GM12878 (cell line): ENCODE data around the gene NAV2. TPM values are rescaled to one million over a fixed set of nuclear protein-coding genes. Genes with fewer than 3 reads are reported as not detected.

Experiments used
- ATAC-seq: fragments of 200-7000 bp; cut with Tn5 transposase; 3 replicates; pipeline ENCODE4 v1.9.1; 2020; ENCODE audit warnings: mild to moderate bottlenecking, moderate library complexity
- BruUV-seq: library from RNA; stranded (reverse); fragments of 400-500 nt; replicated peaks from 2 replicates; lab custom pipeline; 2021; lab: Mats Ljungman, UMichigan
- CTCF ChIA-PET: fragments of 300-600 bp; sonication (Branson Sonifier 250); formaldehyde crosslinking; extraction: SDS; loops from one replicate; lab custom pipeline; 2021; ENCODE audit warnings: inconsistent platforms; lab: Yijun Ruan, JAX
- POLR2A ChIA-PET: fragments of 350-600 bp; formaldehyde crosslinking; extraction: SDS; loops from one replicate; lab custom pipeline; 2021; ENCODE audit warnings: inconsistent platforms; lab: Charles Lee
- RAD21 ChIA-PET: fragments of 300-600 bp; sonication (Branson Sonifier 250); formaldehyde crosslinking; loops from one replicate; lab custom pipeline; 2023; ENCODE audit warnings: antibody characterized with exemption; ENCODE audit not compliant: unreplicated experiment; lab: Charles Lee
- SMC1A ChIA-PET: fragments of 300-600 bp; sonication (Branson Sonifier 250); formaldehyde crosslinking; loops from one replicate; lab custom pipeline; 2023; ENCODE audit not compliant: unreplicated experiment, uncharacterized antibody; lab: Charles Lee
- DNase-seq: peaks from one replicate; pipeline ENCODE4 v3.0.0-alpha.2; 2011; ENCODE audit warnings: low read depth, low spot score
- FAIRE-seq: peaks from 3 replicates; lab custom pipeline; 2011; peaks lifted over from hg19 to GRCh38; lab: Jason Lieb, UNC
- H2AFZ ChIP-seq: 2 replicates; pipeline ENCODE4 v1.6.0; 2011; ENCODE audit warnings: low read depth, low read length, control low read depth; ENCODE audit not compliant: control insufficient read depth
- H3K27ac ChIP-seq: 2 replicates; pipeline ENCODE4 v1.5.1; 2011; ENCODE audit warnings: control low read depth; ENCODE audit not compliant: control insufficient read depth, insufficient read depth
- H3K27me3 ChIP-seq, 2 experiments: replicated peaks in 1 of 2; 2 replicates each; pipeline versions ENCODE4 v1.6.0 to v1.6.1; 2011; ENCODE audit warnings: low read length in 1 of 2; ENCODE audit not compliant: control insufficient read depth in 2 of 2, insufficient read depth in 2 of 2
- H3K36me3 ChIP-seq, 2 experiments: 2 replicates each; pipeline ENCODE4 v1.5.1; 2011; ENCODE audit warnings: low read length in 1 of 2; ENCODE audit not compliant: control insufficient read depth in 2 of 2, insufficient read depth in 2 of 2
- H3K4me1 ChIP-seq: 2 replicates; pipeline ENCODE4 v1.6.1; 2011; ENCODE audit warnings: mild to moderate bottlenecking, low read length, moderate library complexity, mixed read lengths; ENCODE audit not compliant: control insufficient read depth, insufficient read depth
- H3K4me2 ChIP-seq: 2 replicates; pipeline ENCODE4 v1.6.0; 2011; ENCODE audit warnings: control low read depth; ENCODE audit not compliant: control insufficient read depth, insufficient read depth
- H3K4me3 ChIP-seq: fragments of 200-600 bp; sonication (generic); 2 replicates; pipeline ENCODE4 v1.5.1; 2016
- H3K79me2 ChIP-seq: 2 replicates; pipeline ENCODE4 v1.6.0; 2011; ENCODE audit warnings: low read length; ENCODE audit not compliant: control insufficient read depth, insufficient read depth
- H3K9ac ChIP-seq: 2 replicates; pipeline ENCODE4 v1.8.0; 2011; ENCODE audit warnings: low read length, control low read depth, mixed read lengths; ENCODE audit not compliant: control insufficient read depth, insufficient read depth
- H3K9me3 ChIP-seq: replicated peaks from 3 replicates; pipeline ENCODE4 v1.5.1; 2011; ENCODE audit warnings: mild to moderate bottlenecking, low read length; ENCODE audit not compliant: control insufficient read depth, insufficient read depth
- H4K20me1 ChIP-seq: 2 replicates; pipeline ENCODE4 v1.6.0; 2011; ENCODE audit not compliant: control insufficient read depth, insufficient read depth
- BMI1 ChIP-seq: fragments of 450-650 bp; IDR thresholded peaks from 2 replicates; pipeline ENCODE4 v1.6.1; 2016; ENCODE audit warnings: mild to moderate bottlenecking, moderate library complexity, borderline replicate concordance
- CBX3 ChIP-seq: fragments of 200-600 bp; sonication (generic); IDR thresholded peaks from 2 replicates; pipeline ENCODE4 v1.6.1; 2016; ENCODE audit warnings: low read depth, borderline replicate concordance
- JUNB ChIP-seq: IDR thresholded peaks from 2 replicates; pipeline ENCODE4 v1.6.1; 2016; ENCODE audit warnings: antibody characterized with exemption, mild to moderate bottlenecking
- MLLT1 ChIP-seq: fragments of 450-650 bp; IDR thresholded peaks from 2 replicates; pipeline ENCODE4 v1.6.1; 2016; ENCODE audit warnings: mild to moderate bottlenecking
- POLR2A ChIP-seq: IDR thresholded peaks from 2 replicates; pipeline ENCODE4 v1.6.1; 2011; ENCODE audit warnings: low read depth, mild to moderate bottlenecking, low read length
- USF2 ChIP-seq: IDR thresholded peaks from 2 replicates; pipeline ENCODE4 v1.6.1; 2011; ENCODE audit warnings: low read depth, low read length, improper control_type of control experiment, borderline replicate concordance
- ZNF217 ChIP-seq: fragments of 450-650 bp; IDR thresholded peaks from 2 replicates; pipeline ENCODE4 v1.6.1; 2017; ENCODE audit warnings: antibody characterized with exemption, mild to moderate bottlenecking
- WGBS: methylation state at CpG from one replicate; pipeline ENCODE4 v1.1.6; 2016; ENCODE audit warnings: low lambda C conversion rate; ENCODE audit not compliant: insufficient replicate concordance, insufficient coverage; ENCODE audit errors: missing lambda C conversion rate; 5-methylcytosine and 5-hydroxymethylcytosine counted together
- in situ Hi-C: fragments of 300-500 bp; cut with MboI; formaldehyde crosslinking; loops from 9 replicates; pipeline ENCODE4 v1.14.3; 2018; ENCODE audit warnings: mixed read lengths
- intact Hi-C: fragments of 100-400 bp; cut with micrococcal nuclease; formaldehyde crosslinking; loops from one replicate; pipeline ENCODE4 v1.14.2; 2022; ENCODE audit not compliant: unreplicated experiment
- polyA plus RNA-seq, 11 experiments: library from polyadenylated mRNA; depleted of rRNA in 4 of 11; unstranded in 6 of 11; stranded (reverse) in 5 of 11; fragments of >200 nt; fragmentation: Nextera tagmentation in 4 of 11; fragmentation: Illumina TruSeq in 1 of 11; extraction: Ambion mirVana in 4 of 11; extraction: Trizol in 1 of 11; gene quantifications; 1 replicate in 1 of 11; 2 replicates in 10 of 11; pipeline versions ENCODE4 v1.2.1 to v1.2.3, GENCODE V29; 2011 to 2016; ENCODE audit warnings: inconsistent platforms in 2 of 11, missing spikeins in 2 of 11, low read depth in 1 of 11
- total RNA-seq, 4 experiments: library from RNA; depleted of rRNA in 3 of 4; stranded (reverse); fragments of >200 nt in 3 of 4; fragmentation: Illumina TruSeq in 1 of 4; extraction: Trizol in 1 of 4; gene quantifications; 2 replicates each; pipeline versions ENCODE4 v1.2.1 to v1.2.3, GENCODE V29; 2013 to 2021

The NAV2 gene
- total and polyA plus RNA-seq, 10 of the 15 experiments (the other 5 are each of a cell fraction or from before 2014, with no cell fraction given): 0.35 to 6.1 (median 1.1) TPM

GRCh38 chr11:19666951-19667350, 45.7 kb upstream of the NAV2 start:
- WGBS: 55% methylated on average over 3 of the region's 3 CpGs
- Histone ChIP-seq H4K20me1 (no peaks in the 10 kb centered on the region), H3K4me3 (no peak overlapping the region), H3K36me3 (no peaks in the 10 kb centered on the region), H3K27me3 (no peaks in the 10 kb centered on the region), H3K9ac (no peak overlapping the region), H3K4me2 (no peak overlapping the region), H3K9me3 (no peaks in the 10 kb centered on the region), H2AFZ (no peak overlapping the region), H3K79me2 (no peaks in the 10 kb centered on the region), H3K4me1 (peaks cover 5% of the 10 kb centered on the region; the same call in 1 of the 2 replicates), H3K27ac (no peak overlapping the region)
- DNase-seq: no peak
- no peak for ATAC-seq
- ChIA-PET RAD21 (no interaction called here), CTCF (interaction anchor here (1.5 kb wide), 1 partner anchor 14 kb away, joined by 3 read pairs; no protein-coding TSS in a partner anchor), POLR2A (no interaction called here), SMC1A (interaction anchor here (0.8 to 1.5 kb wide), 2 partner anchors 22 to 76 kb away, joined by 3 to 4 read pairs; no protein-coding TSS in a partner anchor)
- no TSS peak for BruUV-seq
- intact Hi-C loops (no loop called here), in situ Hi-C loops (no loop called here)
- TF ChIP-seq POLR2A (no peak), MLLT1 (no peak), JUNB (no peak), ZNF217 (no peak), BMI1 (no peak), USF2 (no peak), CBX3 (no peak)
- no peak for FAIRE-seq
